ENCODE results near the gene HES6.

The HES6 gene

DNA sequence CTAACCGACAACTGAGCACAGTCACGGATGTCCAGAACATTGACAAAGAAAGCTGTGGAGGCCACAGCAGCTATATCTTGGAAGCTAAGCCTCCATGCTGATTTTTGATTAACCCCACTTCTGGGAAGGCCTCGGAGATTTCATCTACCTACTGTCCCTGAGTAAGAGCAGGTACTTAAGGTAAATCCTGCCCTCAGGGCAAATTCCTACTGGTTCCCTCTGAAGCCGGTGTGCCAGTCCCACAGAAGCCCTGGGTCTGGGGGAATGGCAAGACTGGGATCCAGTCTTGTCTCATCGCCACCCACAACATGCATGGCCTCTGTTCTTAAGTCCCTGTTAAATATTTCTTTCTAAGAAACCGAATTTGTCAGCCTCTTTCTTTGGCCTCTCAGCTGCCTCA, 29.9 kb upstream of the HES6 start:
- no peak overlapping the region for H3K4me2 ChIP-seq (ENCODE audit: low read depth, low read length)
- DNase-seq, result no peak

DNA sequence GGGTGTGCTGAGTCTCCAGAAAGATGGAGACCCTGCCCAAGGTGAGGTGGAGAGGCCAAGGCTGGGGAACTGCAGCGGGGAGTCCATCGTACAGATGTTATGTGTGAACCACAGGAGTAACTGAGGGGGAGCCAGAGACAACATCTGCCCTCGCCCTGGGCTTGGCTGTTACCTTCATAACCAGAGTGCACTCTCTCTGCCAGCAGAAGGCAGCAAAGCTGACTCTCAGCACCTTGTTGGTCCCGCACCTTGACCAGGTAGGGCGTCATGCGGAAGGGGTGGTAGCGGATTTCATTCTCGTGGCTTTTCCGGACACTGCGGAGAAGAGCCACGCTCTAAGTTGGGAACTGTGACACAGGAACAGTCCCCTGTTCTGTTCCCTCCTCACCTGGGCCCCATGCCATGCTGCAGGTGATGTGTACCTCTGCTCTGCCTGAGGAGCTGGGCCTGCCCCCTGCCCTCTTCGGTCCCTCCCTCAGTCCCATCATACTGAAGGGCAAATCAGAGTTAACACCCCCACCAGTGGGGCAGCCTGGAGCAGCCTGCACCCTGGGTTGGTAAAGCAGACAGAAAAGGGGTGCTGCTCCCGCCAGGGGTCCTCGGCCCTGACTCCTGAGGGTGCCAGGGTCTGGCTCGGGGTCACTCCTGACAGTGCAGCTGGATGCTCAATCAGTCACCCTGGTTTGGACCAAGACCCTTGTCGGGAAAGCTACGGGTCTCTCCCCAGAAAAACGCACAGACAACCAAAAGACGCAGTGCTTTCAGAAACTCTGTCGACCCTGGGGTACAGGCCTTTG, 28.2 kb upstream of the HES6 start:
- Histone ChIP-seq H3F3A (ENCODE audit: insufficient read depth, low read length) (peaks cover 40% of the 10 kb centered on the region), H3K9me3 (replicated peaks; ENCODE audit: insufficient read depth, low read length) (no peaks in the 10 kb centered on the region), H3K27me3 (replicated peaks; ENCODE audit: insufficient read depth, low read length) (no peaks in the 10 kb centered on the region), H3K27ac (ENCODE audit: low read length) (no peak overlapping the region), H3K4me2 (ENCODE audit: low read depth, low read length) (no peak overlapping the region), H2AFZ (ENCODE audit: low read length) (no peak overlapping the region), H3K4me1 (ENCODE audit: low read length) (peaks cover 46% of the 10 kb centered on the region), H4K20me1 (ENCODE audit: insufficient read depth, low read length) (no peaks in the 10 kb centered on the region), H3K36me3 (replicated peaks; ENCODE audit: insufficient read depth, low read length) (no peaks in the 10 kb centered on the region), H3K4me3 (ENCODE audit: low read length) (no peak overlapping the region), H3K9ac (ENCODE audit: low read length) (no peak overlapping the region), H3K9me2 (replicated peaks; ENCODE audit: insufficient read depth, low read length) (no peaks in the 10 kb centered on the region), H3K79me2 (ENCODE audit: low read length) (no peaks in the 10 kb centered on the region)
- TF ChIP-seq EZH2phosphoT487 (IDR thresholded peaks at IDR 0.05; ENCODE audit: low read length) (no peak), EZH2 (optimal IDR thresholded peaks at IDR 0.05; ENCODE audit: low read depth, low read length) (no peak)
- TF ChIP-seq, protein P1, sequence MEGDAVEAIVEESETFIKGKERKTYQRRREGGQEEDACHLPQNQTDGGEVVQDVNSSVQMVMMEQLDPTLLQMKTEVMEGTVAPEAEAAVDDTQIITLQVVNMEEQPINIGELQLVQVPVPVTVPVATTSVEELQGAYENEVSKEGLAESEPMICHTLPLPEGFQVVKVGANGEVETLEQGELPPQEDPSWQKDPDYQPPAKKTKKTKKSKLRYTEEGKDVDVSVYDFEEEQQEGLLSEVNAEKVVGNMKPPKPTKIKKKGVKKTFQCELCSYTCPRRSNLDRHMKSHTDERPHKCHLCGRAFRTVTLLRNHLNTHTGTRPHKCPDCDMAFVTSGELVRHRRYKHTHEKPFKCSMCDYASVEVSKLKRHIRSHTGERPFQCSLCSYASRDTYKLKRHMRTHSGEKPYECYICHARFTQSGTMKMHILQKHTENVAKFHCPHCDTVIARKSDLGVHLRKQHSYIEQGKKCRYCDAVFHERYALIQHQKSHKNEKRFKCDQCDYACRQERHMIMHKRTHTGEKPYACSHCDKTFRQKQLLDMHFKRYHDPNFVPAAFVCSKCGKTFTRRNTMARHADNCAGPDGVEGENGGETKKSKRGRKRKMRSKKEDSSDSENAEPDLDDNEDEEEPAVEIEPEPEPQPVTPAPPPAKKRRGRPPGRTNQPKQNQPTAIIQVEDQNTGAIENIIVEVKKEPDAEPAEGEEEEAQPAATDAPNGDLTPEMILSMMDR (IDR thresholded peaks at IDR 0.05; ENCODE audit: low read length), result no peak
- no peak for DNase-seq

More for the DNA sequence above, 29.9 kb upstream of the HES6 start:
- no peak overlapping the region for H3K27ac ChIP-seq (ENCODE audit: low read length)
- no peaks in the 10 kb centered on the region for H3K9me3 ChIP-seq (replicated peaks; ENCODE audit: insufficient read depth, low read length)
- H3K9ac ChIP-seq (ENCODE audit: low read length), result no peak overlapping the region
- no peak overlapping the region for H3K4me3 ChIP-seq (ENCODE audit: low read length)
- TF ChIP-seq EZH2 (optimal IDR thresholded peaks at IDR 0.05; ENCODE audit: low read depth, low read length) (no peak), EZH2phosphoT487 (IDR thresholded peaks at IDR 0.05; ENCODE audit: low read length) (no peak)
- TF ChIP-seq, protein P1 (IDR thresholded peaks at IDR 0.05; ENCODE audit: low read length), result no peak
- no peaks in the 10 kb centered on the region for H4K20me1 ChIP-seq (ENCODE audit: insufficient read depth, low read length)
- H3F3A ChIP-seq (ENCODE audit: insufficient read depth, low read length), result peaks cover 25% of the 10 kb centered on the region
- H3K79me2 ChIP-seq (ENCODE audit: low read length), result no peaks in the 10 kb centered on the region
- H2AFZ ChIP-seq (ENCODE audit: low read length), result no peak overlapping the region
- H3K27me3 ChIP-seq (replicated peaks; ENCODE audit: insufficient read depth, low read length), result no peaks in the 10 kb centered on the region
- H3K4me1 ChIP-seq (ENCODE audit: low read length), result peaks cover 30% of the 10 kb centered on the region
- no peaks in the 10 kb centered on the region for H3K36me3 ChIP-seq (replicated peaks; ENCODE audit: insufficient read depth, low read length)
- no peaks in the 10 kb centered on the region for H3K9me2 ChIP-seq (replicated peaks; ENCODE audit: insufficient read depth, low read length)

DNA sequence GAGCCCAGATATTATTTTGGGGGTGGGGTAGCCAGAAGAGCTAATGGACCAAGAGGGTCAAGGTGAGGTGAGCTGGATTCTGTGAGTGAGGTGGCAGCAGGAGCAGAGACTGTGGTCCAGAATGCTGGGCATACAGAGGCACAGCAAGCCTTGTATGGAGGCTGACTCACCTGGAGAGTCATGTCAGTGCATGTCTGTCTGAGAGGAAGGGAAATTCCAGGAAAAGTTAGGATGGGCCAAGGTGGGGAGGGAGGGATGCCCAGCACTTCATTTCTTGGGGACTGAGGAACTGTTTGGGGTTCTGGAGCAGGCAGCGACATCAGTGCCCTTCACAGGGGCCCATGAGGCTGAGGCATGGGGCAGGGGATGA, 27.5 kb upstream of the HES6 start:
- Histone ChIP-seq H3K27ac (ENCODE audit: low read length) (peak overlapping the region; percentile 96; the same call in 1 of the 2 replicates), H3K4me3 (ENCODE audit: low read length) (no peak overlapping the region), H2AFZ (ENCODE audit: low read length) (0 out of 2 replicates have a peak overlapping the region, but pooled peaks have one; percentile 22), H3K79me2 (ENCODE audit: low read length) (no peaks in the 10 kb centered on the region), H3K9ac (ENCODE audit: low read length) (peak overlapping the region; percentile 9; the same call in 1 of the 2 replicates), H3K36me3 (replicated peaks; ENCODE audit: insufficient read depth, low read length) (no peaks in the 10 kb centered on the region), H3F3A (ENCODE audit: insufficient read depth, low read length) (peaks cover 46% of the 10 kb centered on the region), H3K9me2 (replicated peaks; ENCODE audit: insufficient read depth, low read length) (no peaks in the 10 kb centered on the region), H4K20me1 (ENCODE audit: insufficient read depth, low read length) (no peaks in the 10 kb centered on the region), H3K27me3 (replicated peaks; ENCODE audit: insufficient read depth, low read length) (no peaks in the 10 kb centered on the region), H3K4me2 (ENCODE audit: low read depth, low read length) (peak overlapping the region; percentile 66), H3K9me3 (replicated peaks; ENCODE audit: insufficient read depth, low read length) (no peaks in the 10 kb centered on the region), H3K4me1 (ENCODE audit: low read length) (peaks cover 53% of the 10 kb centered on the region)
- DNase-seq, result no peak
- no peak for TF ChIP-seq EZH2phosphoT487 (IDR thresholded peaks at IDR 0.05; ENCODE audit: low read length)
- no peak for TF ChIP-seq EZH2 (optimal IDR thresholded peaks at IDR 0.05; ENCODE audit: low read depth, low read length)
- TF ChIP-seq, protein P1 (IDR thresholded peaks at IDR 0.05; ENCODE audit: low read length), result no peak

All from MM.1S (cell line).